RWPE2 (cell line): Measurements from ENCODE around the gene SPTB.
A peak's percentile ranks its signal among the peaks of the same experiment; 100 is the strongest.

ENCODE experiments used
- ATAC-seq: fragments of 200-7000 bp; cut with Tn5 transposase; 3 replicates; pipeline ENCODE4 v1.9.1; 2021; ENCODE audit warnings: low read depth
- DNase-seq: peaks from one replicate; pipeline ENCODE4 v3.0.0-alpha.2; 2020; ENCODE audit warnings: low spot score
- H3K27ac ChIP-seq: fragments of 450-650 bp; 2 replicates; pipeline ENCODE4 v1.5.1; 2017; ENCODE audit warnings: mild to moderate bottlenecking; ENCODE audit not compliant: poor library complexity, severe bottlenecking
- H3K27me3 ChIP-seq: fragments of 250-450 bp; sonication (Bioruptor Pico); 2 replicates; pipeline ENCODE4 v1.5.1; 2021; ENCODE audit warnings: mild to moderate bottlenecking, moderate library complexity; ENCODE audit not compliant: insufficient read depth, poor library complexity, severe bottlenecking
- H3K36me3 ChIP-seq: fragments of 250-450 bp; sonication (Bioruptor Pico); 2 replicates; pipeline ENCODE4 v1.5.1; 2020; ENCODE audit warnings: low read depth, mild to moderate bottlenecking, moderate library complexity
- H3K4me1 ChIP-seq: fragments of 250-450 bp; sonication (Bioruptor Pico); 2 replicates; pipeline ENCODE4 v1.5.1; 2021; ENCODE audit warnings: mild to moderate bottlenecking, moderate library complexity; ENCODE audit not compliant: insufficient read depth, poor library complexity, severe bottlenecking
- H3K4me3 ChIP-seq: fragments of 250-450 bp; sonication (Bioruptor Pico); 2 replicates; pipeline ENCODE4 v1.5.1; 2021; ENCODE audit warnings: mild to moderate bottlenecking, moderate library complexity; ENCODE audit not compliant: severe bottlenecking
- H3K9me3 ChIP-seq: fragments of 250-450 bp; sonication (Bioruptor Pico); 2 replicates; pipeline ENCODE4 v1.5.1; 2021; ENCODE audit warnings: mild to moderate bottlenecking, moderate library complexity; ENCODE audit not compliant: severe bottlenecking
- CTCF ChIP-seq: fragments of 450-650 bp; IDR thresholded peaks from one replicate; pipeline ENCODE4 v1.5.1; 2017; ENCODE audit warnings: mild to moderate bottlenecking, moderate library complexity; ENCODE audit not compliant: poor library complexity, severe bottlenecking

Gene SPTB

DNA sequence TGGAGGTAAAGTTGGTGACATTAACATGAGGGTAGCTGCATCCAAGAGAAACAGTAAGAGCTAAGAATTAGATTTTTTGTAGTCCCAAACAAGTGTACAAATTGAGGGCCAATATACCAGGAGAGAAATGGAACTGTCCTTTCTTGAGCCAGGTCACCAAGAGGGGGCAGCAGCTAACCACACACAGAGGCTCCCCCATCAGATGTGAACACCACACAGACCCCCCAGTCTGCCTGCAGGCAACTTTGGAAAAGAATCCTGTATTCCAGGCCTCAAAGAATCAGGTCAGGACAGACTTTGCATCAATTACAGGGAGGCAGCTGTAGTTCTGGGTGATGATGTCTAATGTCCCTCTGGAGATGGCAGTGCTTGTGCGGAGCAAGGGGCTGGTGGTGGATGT is 77.9 kb downstream of the SPTB start:
- ATAC-seq (no peak), DNase-seq (no peak)
- peaks cover 16% of the 10 kb centered on the region for H3K4me1 ChIP-seq
- peak; percentile 77 for TF ChIP-seq CTCF
- H3K4me3 ChIP-seq, result no peak overlapping the region
- no peaks in the 10 kb centered on the region for H3K36me3 ChIP-seq
- H3K27ac ChIP-seq, result no peak overlapping the region
- no peaks in the 10 kb centered on the region for H3K27me3 ChIP-seq
- H3K9me3 ChIP-seq, result no peaks in the 10 kb centered on the region

DNA sequence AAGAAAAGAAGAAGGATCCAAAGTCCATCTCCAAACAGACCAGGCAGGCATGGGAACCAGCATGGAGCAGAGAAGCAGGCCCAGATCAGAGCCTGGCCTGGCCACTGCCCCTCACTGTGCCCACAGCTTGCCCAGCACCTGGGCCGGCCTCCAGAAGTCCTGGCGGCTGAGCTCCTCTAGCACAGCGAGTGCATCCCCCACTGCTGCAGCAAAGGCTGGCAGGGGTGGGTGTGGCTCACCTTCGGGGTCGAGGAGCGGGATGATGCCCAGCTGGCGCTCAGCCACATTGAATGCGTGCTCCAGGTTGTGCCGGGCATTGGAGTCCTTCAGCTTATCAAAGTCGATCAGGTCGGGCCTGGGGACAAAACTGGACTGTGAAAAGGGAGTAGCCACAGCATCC is 78.7 kb downstream of the SPTB start:
- ATAC-seq, result no peak
- H3K27ac ChIP-seq, result no peak overlapping the region
- no peaks in the 10 kb centered on the region for H3K36me3 ChIP-seq
- no peak for TF ChIP-seq CTCF
- no peaks in the 10 kb centered on the region for H3K9me3 ChIP-seq
- DNase-seq, result no peak
- peaks cover 8% of the 10 kb centered on the region for H3K4me1 ChIP-seq
- H3K4me3 ChIP-seq, result no peak overlapping the region
- no peaks in the 10 kb centered on the region for H3K27me3 ChIP-seq

DNA sequence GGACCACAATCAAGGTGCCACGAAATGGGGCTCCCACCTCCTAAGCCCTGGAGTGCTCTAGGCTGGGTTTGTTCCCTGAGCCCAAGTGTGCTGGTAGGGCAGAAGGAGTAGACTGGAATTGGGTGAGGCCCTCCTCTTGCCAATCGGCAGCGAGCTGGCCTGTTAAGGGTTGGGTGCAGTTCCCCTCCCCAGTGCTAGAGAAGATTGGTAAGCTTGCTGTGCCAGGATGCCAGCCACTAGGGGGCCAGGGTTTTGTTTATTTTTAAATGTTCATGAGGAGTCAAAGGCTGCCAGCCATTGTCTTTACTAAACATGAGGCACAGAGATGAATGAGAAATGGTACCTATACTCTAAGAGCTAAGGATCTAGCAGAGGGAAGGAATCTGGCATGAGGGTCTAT is 79.7 kb downstream of the SPTB start:
- no peaks in the 10 kb centered on the region for H3K27me3 ChIP-seq
- no peaks in the 10 kb centered on the region for H3K4me1 ChIP-seq
- ATAC-seq (peak; percentile 52), DNase-seq (no peak)
- H3K4me3 ChIP-seq, result no peak overlapping the region
- no peaks in the 10 kb centered on the region for H3K36me3 ChIP-seq
- H3K9me3 ChIP-seq, result no peaks in the 10 kb centered on the region
- peak; percentile 72 for TF ChIP-seq CTCF
- no peak overlapping the region for H3K27ac ChIP-seq

GRCh38 chr14:64799555-64799954 is 80.2 kb downstream of the SPTB start:
- H3K27ac ChIP-seq, result no peak overlapping the region
- H3K27me3 ChIP-seq, result no peaks in the 10 kb centered on the region
- no peak for TF ChIP-seq CTCF
- H3K4me1 ChIP-seq, result no peaks in the 10 kb centered on the region
- DNase-seq, result no peak
- no peak overlapping the region for H3K4me3 ChIP-seq
- ATAC-seq, result no peak
- no peaks in the 10 kb centered on the region for H3K9me3 ChIP-seq
- H3K36me3 ChIP-seq, result no peaks in the 10 kb centered on the region

- ATAC-seq, result no peak
- Histone ChIP-seq H3K4me1 (no peaks in the 10 kb centered on the region), H3K27me3 (no peaks in the 10 kb centered on the region), H3K4me3 (no peak overlapping the region), H3K9me3 (no peaks in the 10 kb centered on the region), H3K36me3 (no peaks in the 10 kb centered on the region), H3K27ac (no peak overlapping the region)
- no peak for TF ChIP-seq CTCF
- no peak for DNase-seq
These were observed 83.3 kb downstream of the SPTB start for GRCh38 chr14:64796369-64796768.
